Neural crest cell (in vitro differentiated cells): ENCODE results near the gene SBF2. TPM values are rescaled to one million over a fixed set of nuclear protein-coding genes. Genes with fewer than 3 reads are reported as not detected.

Experiments
- DNase-seq: peaks from one replicate; pipeline ENCODE4 v3.0.0; 2021; ENCODE audit warnings: low read depth, mixed read lengths, low spot score
- H3K27ac Mint-ChIP-seq: one replicate; pipeline ENCODE4 v1.8.0; 2021; ENCODE audit warnings: mild to moderate bottlenecking, mixed read lengths; ENCODE audit not compliant: unreplicated experiment
- H3K27me3 Mint-ChIP-seq: 2 replicates; pipeline ENCODE4 v1.8.0; 2021; ENCODE audit warnings: low read depth, mild to moderate bottlenecking, mixed read lengths
- H3K36me3 Mint-ChIP-seq: 2 replicates; pipeline ENCODE4 v1.8.0; 2021; ENCODE audit warnings: low read depth, mild to moderate bottlenecking, mixed read lengths
- H3K4me1 Mint-ChIP-seq: 2 replicates; pipeline ENCODE4 v1.8.0; 2021; ENCODE audit warnings: mixed read lengths
- H3K4me3 Mint-ChIP-seq: one replicate; pipeline ENCODE4 v1.8.0; 2021; ENCODE audit warnings: mild to moderate bottlenecking, mixed read lengths
- H3K9me3 Mint-ChIP-seq: 2 replicates; pipeline ENCODE4 v1.8.0; 2021; ENCODE audit warnings: mixed read lengths
- total RNA-seq: library from RNA; stranded (reverse); gene quantifications from 2 replicates; pipeline ENCODE4 v1.2.1, GENCODE V29; 2021
- TF ChIP-seq, protein P1 (sequence below): fragments of 200-600 bp; sonication (generic); conservative IDR thresholded peaks from 2 replicates; pipeline ENCODE4 v1.5.0; 2021; ENCODE audit warnings: antibody characterized with exemption, mild to moderate bottlenecking

SBF2 gene
- total RNA-seq, 1 donor from 2014 or later: 30.2 TPM

DNA sequence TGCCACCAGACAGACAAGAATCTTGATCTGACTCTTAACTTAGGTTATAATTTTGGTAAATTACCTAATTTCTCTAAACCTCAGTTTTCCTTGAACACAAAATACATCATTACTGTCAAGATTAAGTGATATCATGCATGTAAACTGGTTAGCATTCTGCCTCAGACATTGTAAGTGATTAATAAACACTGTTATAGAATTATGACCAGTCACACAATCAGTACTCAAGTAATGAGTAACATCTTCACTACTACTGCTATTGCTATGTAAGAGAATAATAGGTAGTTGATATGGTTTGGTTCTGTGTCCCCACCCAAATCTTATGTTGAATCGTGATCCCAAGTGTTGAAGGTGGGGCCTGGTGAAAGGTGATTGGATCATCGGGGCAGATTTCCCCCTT lies 218.9 kb downstream of the SBF2 start:
- TF ChIP-seq, protein P1, sequence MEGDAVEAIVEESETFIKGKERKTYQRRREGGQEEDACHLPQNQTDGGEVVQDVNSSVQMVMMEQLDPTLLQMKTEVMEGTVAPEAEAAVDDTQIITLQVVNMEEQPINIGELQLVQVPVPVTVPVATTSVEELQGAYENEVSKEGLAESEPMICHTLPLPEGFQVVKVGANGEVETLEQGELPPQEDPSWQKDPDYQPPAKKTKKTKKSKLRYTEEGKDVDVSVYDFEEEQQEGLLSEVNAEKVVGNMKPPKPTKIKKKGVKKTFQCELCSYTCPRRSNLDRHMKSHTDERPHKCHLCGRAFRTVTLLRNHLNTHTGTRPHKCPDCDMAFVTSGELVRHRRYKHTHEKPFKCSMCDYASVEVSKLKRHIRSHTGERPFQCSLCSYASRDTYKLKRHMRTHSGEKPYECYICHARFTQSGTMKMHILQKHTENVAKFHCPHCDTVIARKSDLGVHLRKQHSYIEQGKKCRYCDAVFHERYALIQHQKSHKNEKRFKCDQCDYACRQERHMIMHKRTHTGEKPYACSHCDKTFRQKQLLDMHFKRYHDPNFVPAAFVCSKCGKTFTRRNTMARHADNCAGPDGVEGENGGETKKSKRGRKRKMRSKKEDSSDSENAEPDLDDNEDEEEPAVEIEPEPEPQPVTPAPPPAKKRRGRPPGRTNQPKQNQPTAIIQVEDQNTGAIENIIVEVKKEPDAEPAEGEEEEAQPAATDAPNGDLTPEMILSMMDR: no peak
- H3K27ac Mint-ChIP-seq: no peak overlapping the region
- no peak for DNase-seq
- no peak overlapping the region for H3K4me3 Mint-ChIP-seq
- no peaks in the 10 kb centered on the region for H3K4me1 Mint-ChIP-seq
- H3K9me3 Mint-ChIP-seq: peaks cover 16% of the 10 kb centered on the region
- peaks cover 31% of the 10 kb centered on the region for H3K36me3 Mint-ChIP-seq
- H3K27me3 Mint-ChIP-seq: no peaks in the 10 kb centered on the region

DNA sequence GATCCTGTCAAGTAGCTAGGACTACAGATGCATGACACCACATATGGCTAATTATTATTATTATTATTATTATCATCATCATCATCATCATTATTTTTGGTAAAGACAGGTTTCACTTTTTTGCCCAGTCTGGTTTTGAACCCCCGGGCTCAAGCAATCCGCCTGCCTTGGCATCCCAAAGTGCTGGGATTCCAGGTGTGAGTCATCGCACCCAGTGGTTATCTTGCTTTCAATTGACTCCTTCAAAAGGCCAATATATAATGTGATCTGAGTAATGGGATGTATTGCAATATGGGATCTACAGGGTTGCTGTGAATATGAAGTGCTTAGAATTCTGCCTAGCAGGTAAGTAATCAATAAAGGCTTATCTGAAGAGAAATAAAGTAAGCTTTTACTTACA lies 221.2 kb downstream of the SBF2 start:
- Mint-ChIP-seq H3K27ac (no peak overlapping the region), H3K36me3 (peaks cover 15% of the 10 kb centered on the region), H3K4me3 (no peak overlapping the region), H3K27me3 (no peaks in the 10 kb centered on the region), H3K4me1 (no peaks in the 10 kb centered on the region), H3K9me3 (peaks cover 11% of the 10 kb centered on the region)
- TF ChIP-seq, protein P1: no peak
- no peak for DNase-seq

GRCh38 chr11:10072142-10072541 lies 221.9 kb downstream of the SBF2 start:
- no peaks in the 10 kb centered on the region for H3K27me3 Mint-ChIP-seq
- H3K9me3 Mint-ChIP-seq: peaks cover 7% of the 10 kb centered on the region
- H3K4me1 Mint-ChIP-seq: no peaks in the 10 kb centered on the region
- TF ChIP-seq, protein P1: no peak
- no peak overlapping the region for H3K4me3 Mint-ChIP-seq
- H3K36me3 Mint-ChIP-seq: peaks cover 10% of the 10 kb centered on the region
- H3K27ac Mint-ChIP-seq: no peak overlapping the region
- DNase-seq: no peak

GRCh38 chr11:10067629-10068300 lies 226.3 kb downstream of the SBF2 start:
- Mint-ChIP-seq H3K4me3 (no peak overlapping the region), H3K27ac (peak overlapping the region; percentile 31), H3K36me3 (peaks cover 9% of the 10 kb centered on the region), H3K4me1 (no peaks in the 10 kb centered on the region), H3K27me3 (no peaks in the 10 kb centered on the region), H3K9me3 (peaks cover 10% of the 10 kb centered on the region)
- TF ChIP-seq, protein P1: no peak
- DNase-seq: no peak

DNA sequence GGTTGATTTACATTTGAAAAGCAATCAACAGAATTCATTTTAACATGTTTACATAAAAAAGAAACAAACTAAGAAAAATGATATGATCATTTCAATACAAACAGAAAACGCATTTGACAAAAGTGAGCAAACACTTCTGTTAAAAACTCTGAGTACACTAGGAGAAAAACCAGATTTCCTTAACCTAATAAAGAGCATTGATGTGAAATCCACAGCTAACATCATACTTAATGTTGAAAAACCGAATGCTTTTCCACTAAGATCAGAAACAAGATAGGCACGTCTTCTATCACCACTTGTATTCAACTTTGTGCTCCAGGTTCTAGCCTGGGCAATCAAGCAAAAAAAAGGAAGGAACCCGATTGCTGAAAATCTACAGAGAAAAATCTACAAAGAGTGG lies 227.6 kb downstream of the SBF2 start:
- TF ChIP-seq, protein P1: no peak
- H3K4me3 Mint-ChIP-seq: no peak overlapping the region
- H3K36me3 Mint-ChIP-seq: peaks cover 18% of the 10 kb centered on the region
- no peaks in the 10 kb centered on the region for H3K4me1 Mint-ChIP-seq
- DNase-seq: no peak
- H3K9me3 Mint-ChIP-seq: peaks cover 21% of the 10 kb centered on the region
- no peak overlapping the region for H3K27ac Mint-ChIP-seq
- H3K27me3 Mint-ChIP-seq: no peaks in the 10 kb centered on the region
